Activated CD8-positive, alpha-beta T cell treated with anti-CD3 and anti-CD28 coated beads for 36 hours (primary cell): ENCODE data around the gene SGCG. TPM values are rescaled to one million over a fixed set of nuclear protein-coding genes. Genes with fewer than 3 reads are reported as not detected.

Source experiments
- ATAC-seq: fragments of 200-7000 bp; cut with Tn5 transposase; one replicate; pipeline ENCODE4 v1.10.0; 2021; ENCODE audit warnings: mild to moderate bottlenecking, moderate library complexity
- CTCF ChIA-PET: fragments of 350-600 bp; sonication (Branson Sonifier 250); formaldehyde crosslinking; loops from one replicate; lab custom pipeline; 2021; ENCODE audit warnings: antibody characterized with exemption; lab: Charles Lee
- POLR2A ChIA-PET: fragments of 350-600 bp; sonication (Branson Sonifier 250); formaldehyde crosslinking; loops from one replicate; lab custom pipeline; 2021; ENCODE audit warnings: antibody characterized with exemption; lab: Charles Lee
- DNase-seq: peaks from one replicate; pipeline ENCODE4 v3.0.0-alpha.2; 2020
- H3K27ac Mint-ChIP-seq: one replicate; pipeline ENCODE4 v1.8.0; 2021; ENCODE audit warnings: mild to moderate bottlenecking, mixed read lengths
- H3K27me3 Mint-ChIP-seq: one replicate; pipeline ENCODE4 v1.8.0; 2021; ENCODE audit warnings: mixed read lengths
- H3K36me3 Mint-ChIP-seq: one replicate; pipeline ENCODE4 v1.8.0; 2021; ENCODE audit warnings: low read depth, mixed read lengths
- H3K4me1 Mint-ChIP-seq: one replicate; pipeline ENCODE4 v1.8.0; 2021; ENCODE audit warnings: low read depth, mixed read lengths
- H3K4me3 Mint-ChIP-seq: one replicate; pipeline ENCODE4 v1.8.0; 2021; ENCODE audit warnings: mild to moderate bottlenecking, moderate library complexity, mixed read lengths
- H3K9me3 Mint-ChIP-seq: one replicate; pipeline ENCODE4 v1.8.0; 2021; ENCODE audit warnings: mixed read lengths
- CTCF ChIP-seq: fragments of 200-600 bp; IDR thresholded peaks from one replicate; pipeline ENCODE4 v1.8.0; 2022; ENCODE audit warnings: antibody characterized with exemption, mild to moderate bottlenecking
- intact Hi-C: fragments of 100-400 bp; cut with micrococcal nuclease; formaldehyde crosslinking; loops from one replicate; pipeline ENCODE4 v1.10.0; 2022
- total RNA-seq, 2 experiments: library from RNA; stranded (reverse); gene quantifications; one replicate each; pipeline ENCODE4 v1.2.3, GENCODE V29; 2021

The SGCG gene
- total RNA-seq, 2 experiments from 2014 or later, result not detected

GRCh38 chr13:23347601-23348000, 166.8 kb downstream of the SGCG start:
- ChIA-PET CTCF (no interaction called here), POLR2A (no interaction called here)
- peaks cover 5% of the 10 kb centered on the region for H3K9me3 Mint-ChIP-seq
- no peak overlapping the region for H3K27ac Mint-ChIP-seq
- H3K36me3 Mint-ChIP-seq, result peaks cover 87% of the 10 kb centered on the region
- no peak for DNase-seq
- no peak for TF ChIP-seq CTCF
- no peaks in the 10 kb centered on the region for H3K27me3 Mint-ChIP-seq
- no peaks in the 10 kb centered on the region for H3K4me1 Mint-ChIP-seq
- intact Hi-C loops, result no loop called here
- no peak overlapping the region for H3K4me3 Mint-ChIP-seq
- ATAC-seq, result no peak

GRCh38 chr13:23348262-23349127, 167.7 kb downstream of the SGCG start:
- H3K4me3 Mint-ChIP-seq, result no peak overlapping the region
- peaks cover 5% of the 10 kb centered on the region for H3K9me3 Mint-ChIP-seq
- peaks cover 88% of the 10 kb centered on the region for H3K36me3 Mint-ChIP-seq
- no peaks in the 10 kb centered on the region for H3K27me3 Mint-ChIP-seq
- ATAC-seq (no peak), DNase-seq (no peak)
- H3K27ac Mint-ChIP-seq, result no peak overlapping the region
- intact Hi-C loops, result no loop called here
- H3K4me1 Mint-ChIP-seq, result peaks cover 2% of the 10 kb centered on the region
- ChIA-PET POLR2A (no interaction called here), CTCF (no interaction called here)
- TF ChIP-seq CTCF, result no peak

GRCh38 chr13:23349161-23349897, 168.6 kb downstream of the SGCG start:
- no peak for DNase-seq
- intact Hi-C loops, result no loop called here
- no peak overlapping the region for H3K27ac Mint-ChIP-seq
- POLR2A ChIA-PET, result no interaction called here
- H3K27me3 Mint-ChIP-seq, result no peaks in the 10 kb centered on the region
- CTCF ChIA-PET, result no interaction called here
- peaks cover 2% of the 10 kb centered on the region for H3K4me1 Mint-ChIP-seq
- no peak for TF ChIP-seq CTCF
- peaks cover 3% of the 10 kb centered on the region for H3K9me3 Mint-ChIP-seq
- ATAC-seq, result no peak
- no peak overlapping the region for H3K4me3 Mint-ChIP-seq
- H3K36me3 Mint-ChIP-seq, result peaks cover 80% of the 10 kb centered on the region

- no peak for ATAC-seq
- H3K9me3 Mint-ChIP-seq, result peaks cover 2% of the 10 kb centered on the region
- POLR2A ChIA-PET, result no interaction called here
- intact Hi-C loops, result no loop called here
- H3K36me3 Mint-ChIP-seq, result peaks cover 81% of the 10 kb centered on the region
- DNase-seq, result no peak
- CTCF ChIA-PET, result no interaction called here
- no peaks in the 10 kb centered on the region for H3K27me3 Mint-ChIP-seq
- no peak for TF ChIP-seq CTCF
- H3K27ac Mint-ChIP-seq, result no peak overlapping the region
- H3K4me3 Mint-ChIP-seq, result no peak overlapping the region
- H3K4me1 Mint-ChIP-seq, result peaks cover 2% of the 10 kb centered on the region
These were observed 169.2 kb downstream of the SGCG start for GRCh38 chr13:23350009-23350408.

GRCh38 chr13:23352161-23352560, 171.4 kb downstream of the SGCG start:
- POLR2A ChIA-PET, result no interaction called here
- H3K27me3 Mint-ChIP-seq, result no peaks in the 10 kb centered on the region
- H3K36me3 Mint-ChIP-seq, result peaks cover 81% of the 10 kb centered on the region
- intact Hi-C loops, result no loop called here
- CTCF ChIA-PET, result no interaction called here
- peaks cover 2% of the 10 kb centered on the region for H3K9me3 Mint-ChIP-seq
- H3K4me3 Mint-ChIP-seq, result no peak overlapping the region
- peaks cover 2% of the 10 kb centered on the region for H3K4me1 Mint-ChIP-seq
- DNase-seq, result no peak
- no peak for ATAC-seq
- H3K27ac Mint-ChIP-seq, result no peak overlapping the region
- TF ChIP-seq CTCF, result no peak
